22Rv1 (cell line): Measurements from ENCODE around the gene ABTB2.
"Not testable (repeated sequence)": the region's sequence is repeated elsewhere in the genome, so short reads cannot be mapped to it uniquely, and the experiment has no call there.

Experiments
- H3K27ac ChIP-seq: fragments of 450-650 bp; 2 replicates; pipeline ENCODE4 v1.5.1; 2017
- ZFX ChIP-seq: fragments of 450-650 bp; IDR thresholded peaks from 2 replicates; pipeline ENCODE4 v1.6.1; 2017; ENCODE audit warnings: antibody characterized with exemption, borderline replicate concordance
- TF ChIP-seq, protein P1 (sequence below): fragments of 450-650 bp; IDR thresholded peaks from 2 replicates; pipeline ENCODE4 v1.5.1; 2017; ENCODE audit warnings: mild to moderate bottlenecking

ABTB2 gene

DNA sequence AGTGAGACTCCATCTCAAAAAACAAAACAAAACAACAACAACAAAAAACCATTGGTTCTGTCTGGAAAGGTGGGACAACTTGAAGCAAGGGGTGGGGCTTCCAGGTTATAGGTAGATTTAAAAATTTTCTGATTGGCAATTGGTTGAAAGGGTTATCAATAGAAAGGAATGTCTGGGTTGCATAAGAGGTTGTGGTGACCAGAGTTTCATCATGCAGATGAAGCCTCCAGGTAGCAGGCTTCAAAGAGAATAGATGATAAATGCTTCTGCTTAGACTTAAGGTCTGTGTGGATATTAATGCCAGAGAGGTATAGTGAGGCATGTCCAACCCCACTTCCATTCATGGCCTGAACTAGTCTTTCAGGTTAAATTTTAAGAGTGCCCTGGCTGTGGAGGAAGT, 135.8 kb downstream of the ABTB2 start:
- H3K27ac ChIP-seq = no peak overlapping the region
- TF ChIP-seq ZFX = no peak
- TF ChIP-seq, protein P1, sequence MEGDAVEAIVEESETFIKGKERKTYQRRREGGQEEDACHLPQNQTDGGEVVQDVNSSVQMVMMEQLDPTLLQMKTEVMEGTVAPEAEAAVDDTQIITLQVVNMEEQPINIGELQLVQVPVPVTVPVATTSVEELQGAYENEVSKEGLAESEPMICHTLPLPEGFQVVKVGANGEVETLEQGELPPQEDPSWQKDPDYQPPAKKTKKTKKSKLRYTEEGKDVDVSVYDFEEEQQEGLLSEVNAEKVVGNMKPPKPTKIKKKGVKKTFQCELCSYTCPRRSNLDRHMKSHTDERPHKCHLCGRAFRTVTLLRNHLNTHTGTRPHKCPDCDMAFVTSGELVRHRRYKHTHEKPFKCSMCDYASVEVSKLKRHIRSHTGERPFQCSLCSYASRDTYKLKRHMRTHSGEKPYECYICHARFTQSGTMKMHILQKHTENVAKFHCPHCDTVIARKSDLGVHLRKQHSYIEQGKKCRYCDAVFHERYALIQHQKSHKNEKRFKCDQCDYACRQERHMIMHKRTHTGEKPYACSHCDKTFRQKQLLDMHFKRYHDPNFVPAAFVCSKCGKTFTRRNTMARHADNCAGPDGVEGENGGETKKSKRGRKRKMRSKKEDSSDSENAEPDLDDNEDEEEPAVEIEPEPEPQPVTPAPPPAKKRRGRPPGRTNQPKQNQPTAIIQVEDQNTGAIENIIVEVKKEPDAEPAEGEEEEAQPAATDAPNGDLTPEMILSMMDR = no peak

DNA sequence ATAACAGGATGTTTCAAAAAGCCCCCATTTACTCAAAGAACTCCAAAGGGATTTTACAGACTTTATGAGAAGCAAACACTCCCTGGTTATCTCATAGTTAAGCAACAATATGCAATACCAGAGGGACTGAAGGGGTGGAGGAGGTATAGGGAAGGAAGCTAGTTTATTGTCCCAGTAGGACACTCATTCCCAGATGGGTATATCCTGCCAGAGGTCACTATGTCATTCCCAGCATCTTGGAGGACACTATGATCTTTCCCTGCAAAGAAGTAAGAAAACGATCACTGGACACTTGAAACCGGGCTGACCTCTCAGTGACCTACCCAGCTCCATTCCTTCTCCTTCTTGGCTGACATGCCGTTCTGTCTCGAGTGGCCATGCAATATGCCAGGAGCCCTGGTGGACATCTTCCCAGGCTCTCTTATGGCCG, 137.9 kb downstream of the ABTB2 start:
- TF ChIP-seq, protein P1 = no peak
- TF ChIP-seq ZFX = no peak
- no peak overlapping the region for H3K27ac ChIP-seq

DNA sequence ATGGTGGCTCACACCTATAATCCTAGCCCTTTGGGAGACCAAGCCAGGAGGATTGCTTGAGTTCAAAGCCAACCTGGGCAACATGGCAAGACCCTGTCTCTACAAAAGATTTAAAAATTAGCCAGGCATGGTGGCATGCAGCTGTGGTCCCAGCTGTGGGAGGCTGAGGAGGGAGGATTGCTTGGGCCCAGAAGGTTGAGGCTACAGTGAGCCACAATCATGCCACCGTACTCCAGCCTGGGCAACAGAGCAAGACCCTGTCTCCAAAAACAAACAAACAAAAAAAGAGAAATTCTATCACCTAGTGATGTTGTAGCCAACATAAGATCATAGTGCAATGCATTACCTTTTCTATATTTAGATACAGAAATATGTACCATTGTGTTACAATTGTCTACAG, 138.5 kb downstream of the ABTB2 start:
- TF ChIP-seq, protein P1 = no peak
- no peak for TF ChIP-seq ZFX
- no peak overlapping the region for H3K27ac ChIP-seq

DNA sequence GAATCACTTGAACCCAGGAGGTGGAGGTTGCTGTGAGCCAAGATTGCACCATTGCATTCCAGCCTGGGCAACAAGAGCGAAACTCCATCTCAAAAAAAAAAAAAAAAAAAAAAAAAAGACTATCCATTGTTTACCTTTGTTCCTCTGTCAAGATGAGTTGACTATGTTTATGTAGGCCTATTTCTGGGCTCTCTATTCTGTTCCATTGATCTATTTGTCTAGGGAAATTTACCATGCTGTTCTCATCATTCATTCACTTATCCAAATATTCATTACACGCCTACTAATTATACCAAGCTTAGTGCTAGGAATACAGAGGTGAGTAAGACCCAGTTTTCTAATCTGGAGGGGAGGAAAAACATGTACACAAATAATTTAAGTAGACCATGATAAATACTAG, 139.1 kb downstream of the ABTB2 start:
- not testable (repeated sequence) for H3K27ac ChIP-seq

DNA sequence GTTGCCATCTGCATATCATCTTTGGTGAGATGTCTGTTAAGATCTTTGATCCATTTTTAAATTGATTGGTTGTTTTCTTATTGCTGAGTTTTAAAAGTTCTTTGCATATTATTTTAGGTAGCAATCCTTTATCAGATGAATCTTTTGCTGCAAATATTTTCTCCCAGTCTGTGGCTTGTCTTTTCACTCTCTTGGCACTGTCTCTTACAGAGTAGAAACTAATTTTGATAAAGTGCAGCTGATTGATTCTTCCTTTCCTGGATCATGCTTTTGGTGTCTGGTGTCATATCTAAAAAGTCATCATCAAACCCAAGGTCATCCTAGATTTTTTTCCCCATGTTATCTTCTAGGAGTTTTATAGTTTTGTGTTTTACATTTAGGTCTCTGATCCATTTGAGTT, 139.7 kb downstream of the ABTB2 start:
- TF ChIP-seq ZFX = no peak
- TF ChIP-seq, protein P1 = no peak
- no peak overlapping the region for H3K27ac ChIP-seq

DNA sequence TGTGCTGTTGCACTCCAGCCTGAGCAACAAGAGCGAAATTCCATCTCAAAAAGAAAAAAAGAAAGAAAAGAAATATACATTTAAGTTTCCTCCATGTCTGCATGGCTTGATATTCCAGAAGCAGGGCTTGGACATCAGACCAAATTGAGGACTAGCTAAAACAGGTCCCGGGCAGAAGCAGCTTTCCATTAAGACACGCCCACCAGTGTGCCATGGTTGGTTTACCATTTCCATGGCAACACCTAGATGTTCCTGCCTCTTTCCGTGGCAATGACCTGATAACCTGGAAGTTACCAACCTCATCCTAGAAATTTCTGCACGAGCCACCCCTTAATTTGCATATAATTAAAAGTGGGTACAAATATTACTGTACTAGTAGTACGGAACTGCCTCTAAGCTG, 141.1 kb downstream of the ABTB2 start:
- H3K27ac ChIP-seq = no peak overlapping the region
- TF ChIP-seq, protein P1 = no peak
- no peak for TF ChIP-seq ZFX

DNA sequence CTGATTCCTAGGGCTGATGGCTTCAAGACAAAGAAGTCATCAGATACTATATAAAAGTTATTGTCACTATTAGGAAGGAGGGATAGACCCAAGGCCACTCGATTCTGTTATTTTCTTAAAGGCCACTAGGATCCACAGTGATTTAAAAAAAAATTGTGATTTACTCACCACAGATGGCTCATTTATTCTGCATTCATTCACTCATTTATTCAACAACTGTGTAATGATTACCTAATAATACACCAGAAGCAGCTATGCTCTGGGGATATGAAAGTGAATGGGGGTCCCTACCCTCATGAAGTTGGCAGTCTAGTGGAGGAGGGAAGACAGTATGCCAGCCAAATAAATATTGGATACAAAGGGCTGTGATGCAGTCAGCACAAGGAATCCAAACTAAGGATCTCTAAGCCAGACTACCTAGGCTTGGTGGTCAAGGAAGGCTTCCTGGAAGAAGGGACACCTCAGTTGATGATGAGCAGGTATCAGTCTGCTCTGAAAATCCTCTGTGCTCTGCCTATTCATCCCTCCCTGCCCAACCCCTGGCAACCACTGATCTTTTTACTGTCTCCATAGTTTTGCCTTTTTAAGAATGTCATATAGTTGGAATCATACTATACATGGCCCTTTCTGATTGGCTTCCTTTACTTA, 141.9 kb downstream of the ABTB2 start:
- no peak for TF ChIP-seq ZFX
- TF ChIP-seq, protein P1 = no peak
- no peak overlapping the region for H3K27ac ChIP-seq
